Subcutaneous adipose tissue (tissue), 4 donors: Measurements from ENCODE around the gene RGS3. TPM values are rescaled to one million over a fixed set of nuclear protein-coding genes. Genes with fewer than 3 reads are reported as not detected.

ENCODE experiments used
- total RNA-seq, 4 donors: library from RNA; depleted of rRNA; stranded (reverse); fragments of >200 nt; gene quantifications; one replicate each; pipeline ENCODE4 v1.1.0, GENCODE V29; 2016
- TF ChIP-seq, protein P1 (sequence below): fragments of 450-650 bp; IDR thresholded peaks from one replicate; pipeline ENCODE4 v1.5.1; 2016; ENCODE audit warnings: low read depth, mild to moderate bottlenecking, control low read depth, antibody characterized with exemption, moderate library complexity

RGS3 gene
- total RNA-seq, 4 donors from 2014 or later = 25.0 to 122 (median 70.9) TPM

GRCh38 chr9:113532809-113533190 lies 69.3 kb downstream of the RGS3 start:
- TF ChIP-seq, protein P1, sequence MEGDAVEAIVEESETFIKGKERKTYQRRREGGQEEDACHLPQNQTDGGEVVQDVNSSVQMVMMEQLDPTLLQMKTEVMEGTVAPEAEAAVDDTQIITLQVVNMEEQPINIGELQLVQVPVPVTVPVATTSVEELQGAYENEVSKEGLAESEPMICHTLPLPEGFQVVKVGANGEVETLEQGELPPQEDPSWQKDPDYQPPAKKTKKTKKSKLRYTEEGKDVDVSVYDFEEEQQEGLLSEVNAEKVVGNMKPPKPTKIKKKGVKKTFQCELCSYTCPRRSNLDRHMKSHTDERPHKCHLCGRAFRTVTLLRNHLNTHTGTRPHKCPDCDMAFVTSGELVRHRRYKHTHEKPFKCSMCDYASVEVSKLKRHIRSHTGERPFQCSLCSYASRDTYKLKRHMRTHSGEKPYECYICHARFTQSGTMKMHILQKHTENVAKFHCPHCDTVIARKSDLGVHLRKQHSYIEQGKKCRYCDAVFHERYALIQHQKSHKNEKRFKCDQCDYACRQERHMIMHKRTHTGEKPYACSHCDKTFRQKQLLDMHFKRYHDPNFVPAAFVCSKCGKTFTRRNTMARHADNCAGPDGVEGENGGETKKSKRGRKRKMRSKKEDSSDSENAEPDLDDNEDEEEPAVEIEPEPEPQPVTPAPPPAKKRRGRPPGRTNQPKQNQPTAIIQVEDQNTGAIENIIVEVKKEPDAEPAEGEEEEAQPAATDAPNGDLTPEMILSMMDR = no peak

GRCh38 chr9:113533335-113534225 lies 70.1 kb downstream of the RGS3 start:
- TF ChIP-seq, protein P1 = no peak

- TF ChIP-seq, protein P1 = no peak
Measured at GRCh38 chr9:113535756-113536155, 72.2 kb downstream of the RGS3 start.

GRCh38 chr9:113536166-113536482 lies 72.6 kb downstream of the RGS3 start:
- TF ChIP-seq, protein P1 = no peak

DNA sequence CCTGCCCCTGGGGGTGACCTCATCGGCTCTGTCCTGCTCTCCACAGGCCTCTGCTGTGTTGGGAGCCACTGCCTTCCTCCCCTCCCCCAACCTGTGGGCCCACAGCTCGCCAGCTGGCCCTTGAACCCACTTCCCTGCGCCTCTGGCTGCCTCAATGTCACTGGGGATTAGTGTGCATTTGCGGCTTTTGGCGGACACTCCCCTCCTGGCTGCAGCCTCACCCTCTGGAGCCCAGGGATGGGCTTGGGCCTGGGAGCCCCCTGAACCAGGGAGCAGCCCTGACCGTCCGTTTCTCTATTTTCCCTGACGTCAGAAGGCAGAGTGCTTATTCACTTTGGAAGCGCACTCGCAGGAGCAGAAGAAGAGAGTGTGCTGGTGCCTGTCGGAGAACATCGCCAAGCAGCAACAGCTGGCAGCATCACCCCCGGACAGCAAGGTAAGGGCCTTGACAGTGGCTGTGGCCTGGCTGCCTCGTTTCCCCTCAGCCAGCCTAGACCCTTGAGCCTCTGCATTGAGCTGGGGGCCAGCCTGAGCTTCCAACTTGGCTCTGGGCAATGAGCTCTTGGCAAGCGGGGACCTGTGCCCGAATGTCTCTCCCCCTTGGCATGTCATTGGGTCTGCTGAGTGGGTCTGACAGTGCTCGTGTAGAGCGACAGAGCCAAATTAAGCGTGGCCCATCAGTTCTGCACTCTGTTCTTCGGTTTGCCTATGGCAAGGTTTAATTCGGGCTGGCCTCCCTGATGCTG lies 73.1 kb downstream of the RGS3 start:
- TF ChIP-seq, protein P1 = no peak

DNA sequence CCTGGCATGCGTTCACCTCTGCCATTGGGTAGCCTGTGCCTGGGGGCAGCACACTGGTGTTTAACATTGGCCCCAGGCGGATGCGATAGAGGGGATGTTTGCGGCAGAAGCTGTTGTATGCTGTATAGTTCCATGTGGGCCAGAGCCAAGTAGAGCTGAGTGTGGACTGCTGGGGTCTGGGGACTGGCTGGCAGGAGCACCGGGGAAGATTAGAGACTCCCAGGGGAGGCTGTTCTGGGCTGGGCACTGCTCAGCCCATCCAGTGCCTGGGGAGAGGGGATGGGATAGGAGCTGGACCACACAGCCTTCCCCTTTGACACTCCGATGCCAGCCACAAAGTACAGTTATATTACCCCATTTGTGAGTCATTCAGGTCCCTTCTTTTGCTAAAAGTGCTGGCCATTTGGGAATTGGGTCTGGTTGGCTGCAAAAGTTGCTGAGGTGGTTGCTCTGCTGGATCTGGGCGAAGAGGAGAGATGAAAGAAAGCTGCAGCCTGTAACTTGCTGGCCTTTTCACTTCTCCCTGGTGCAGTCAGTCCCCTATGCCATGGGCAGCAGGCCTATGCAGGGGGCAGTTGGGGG lies 73.8 kb downstream of the RGS3 start:
- TF ChIP-seq, protein P1 = no peak

- TF ChIP-seq, protein P1 = no peak
Measured at GRCh38 chr9:113538131-113538530, 74.6 kb downstream of the RGS3 start.
